SU-DHL-6 (cell line): ENCODE results near the gene MBOAT1.

Experiments used
- EZH2phosphoT487 ChIP-seq: fragments of 200-600 bp; sonication (generic), shearing (Covaris generic); conservative IDR thresholded peaks from 2 replicates; pipeline ENCODE4 v1.6.1; 2018; ENCODE audit warnings: mild to moderate bottlenecking, antibody characterized with exemption, low read length, moderate library complexity, mixed read lengths
- TF ChIP-seq, protein P1 (sequence below): fragments of 200-600 bp; sonication (generic); IDR thresholded peaks from one replicate; pipeline ENCODE4 v1.5.1; 2017; ENCODE audit warnings: antibody characterized with exemption, mild to moderate bottlenecking, low read length, moderate library complexity; ENCODE audit not compliant: insufficient read depth, poor library complexity, severe bottlenecking

- TF ChIP-seq, protein P1, sequence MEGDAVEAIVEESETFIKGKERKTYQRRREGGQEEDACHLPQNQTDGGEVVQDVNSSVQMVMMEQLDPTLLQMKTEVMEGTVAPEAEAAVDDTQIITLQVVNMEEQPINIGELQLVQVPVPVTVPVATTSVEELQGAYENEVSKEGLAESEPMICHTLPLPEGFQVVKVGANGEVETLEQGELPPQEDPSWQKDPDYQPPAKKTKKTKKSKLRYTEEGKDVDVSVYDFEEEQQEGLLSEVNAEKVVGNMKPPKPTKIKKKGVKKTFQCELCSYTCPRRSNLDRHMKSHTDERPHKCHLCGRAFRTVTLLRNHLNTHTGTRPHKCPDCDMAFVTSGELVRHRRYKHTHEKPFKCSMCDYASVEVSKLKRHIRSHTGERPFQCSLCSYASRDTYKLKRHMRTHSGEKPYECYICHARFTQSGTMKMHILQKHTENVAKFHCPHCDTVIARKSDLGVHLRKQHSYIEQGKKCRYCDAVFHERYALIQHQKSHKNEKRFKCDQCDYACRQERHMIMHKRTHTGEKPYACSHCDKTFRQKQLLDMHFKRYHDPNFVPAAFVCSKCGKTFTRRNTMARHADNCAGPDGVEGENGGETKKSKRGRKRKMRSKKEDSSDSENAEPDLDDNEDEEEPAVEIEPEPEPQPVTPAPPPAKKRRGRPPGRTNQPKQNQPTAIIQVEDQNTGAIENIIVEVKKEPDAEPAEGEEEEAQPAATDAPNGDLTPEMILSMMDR: no peak
- TF ChIP-seq EZH2phosphoT487: no peak
These were observed 31.3 kb downstream of the MBOAT1 start for GRCh38 chr6:20180935-20181334.
